Osteoblast (primary cell): ENCODE results near the gene OFD1. TPM values are rescaled to one million over a fixed set of nuclear protein-coding genes. Genes with fewer than 3 reads are reported as not detected.

Source experiments
- DNase-seq: peaks from one replicate; pipeline ENCODE4 v3.0.0; 2011; ENCODE audit warnings: low spot score, mixed read lengths; ENCODE audit not compliant: insufficient read length; ENCODE audit errors: missing footprints
- H2AFZ ChIP-seq: 2 replicates; pipeline ENCODE4 v1.6.0; 2011; ENCODE audit warnings: mild to moderate bottlenecking, low read length
- H3K27ac ChIP-seq: 2 replicates; pipeline ENCODE4 v1.5.1; 2011; ENCODE audit warnings: mild to moderate bottlenecking, low read depth, low read length, moderate library complexity
- H3K27me3 ChIP-seq: 2 replicates; pipeline ENCODE4 v1.6.0; 2012; ENCODE audit warnings: mild to moderate bottlenecking, control low read depth, inconsistent platforms, low read length, moderate library complexity; ENCODE audit not compliant: insufficient read depth
- H3K36me3 ChIP-seq: 2 replicates; pipeline ENCODE4 v1.5.1; 2011; ENCODE audit warnings: mild to moderate bottlenecking, low read length, control low read depth, moderate library complexity; ENCODE audit not compliant: insufficient read depth
- H3K4me1 ChIP-seq: 2 replicates; pipeline ENCODE4 v1.5.1; 2011; ENCODE audit warnings: mild to moderate bottlenecking, low read length, control low read depth, moderate library complexity; ENCODE audit not compliant: insufficient read depth
- H3K4me2 ChIP-seq: 2 replicates; pipeline ENCODE4 v1.6.0; 2011; ENCODE audit warnings: mild to moderate bottlenecking, low read length; ENCODE audit not compliant: insufficient read depth
- H3K4me3 ChIP-seq: fragments of 200-600 bp; sonication (generic); 3 replicates; pipeline ENCODE4 v1.5.1; 2012; ENCODE audit warnings: mild to moderate bottlenecking, low read length, inconsistent platforms; ENCODE audit not compliant: insufficient read depth
- H3K79me2 ChIP-seq: 2 replicates; pipeline ENCODE4 v1.6.0; 2012; ENCODE audit warnings: mild to moderate bottlenecking, low read length, control low read depth, inconsistent platforms; ENCODE audit not compliant: insufficient read depth
- H3K9me3 ChIP-seq: 2 replicates; pipeline ENCODE4 v1.5.1; 2011; ENCODE audit warnings: low read depth, low read length, control low read depth
- H4K20me1 ChIP-seq: 2 replicates; pipeline ENCODE4 v1.6.0; 2012; ENCODE audit warnings: mild to moderate bottlenecking, low read length, control low read depth; ENCODE audit not compliant: insufficient read depth
- CTCF ChIP-seq: IDR thresholded peaks from 2 replicates; pipeline ENCODE4 v1.5.1; 2011; ENCODE audit warnings: mild to moderate bottlenecking, low read depth, low read length, moderate library complexity; ENCODE audit errors: extremely low read depth
- total RNA-seq: library from RNA; depleted of rRNA; stranded (reverse); fragments of >200 nt; gene quantifications from 2 replicates; pipeline ENCODE4 v1.2.3, GENCODE V29; 2012

The OFD1 gene
- total RNA-seq, 1 donor, result 15.9 TPM

GRCh38 chrX:13780868-13781427 is 46.4 kb downstream of the OFD1 start:
- no peaks in the 10 kb centered on the region for H3K9me3 ChIP-seq
- H3K4me2 ChIP-seq, result no peak overlapping the region
- TF ChIP-seq CTCF, result no peak
- peaks cover 8% of the 10 kb centered on the region for H3K27me3 ChIP-seq
- no peaks in the 10 kb centered on the region for H4K20me1 ChIP-seq
- no peak for DNase-seq
- H3K4me1 ChIP-seq, result peaks cover 7% of the 10 kb centered on the region
- no peak overlapping the region for H3K27ac ChIP-seq
- no peak overlapping the region for H3K4me3 ChIP-seq
- H2AFZ ChIP-seq, result no peak overlapping the region
- no peaks in the 10 kb centered on the region for H3K36me3 ChIP-seq
- H3K79me2 ChIP-seq, result no peaks in the 10 kb centered on the region

GRCh38 chrX:13786048-13786447 is 51.5 kb downstream of the OFD1 start:
- no peak overlapping the region for H2AFZ ChIP-seq
- no peak for TF ChIP-seq CTCF
- no peak overlapping the region for H3K4me3 ChIP-seq
- H3K79me2 ChIP-seq, result no peaks in the 10 kb centered on the region
- peaks cover 5% of the 10 kb centered on the region for H3K4me1 ChIP-seq
- H3K27me3 ChIP-seq, result peaks cover 4% of the 10 kb centered on the region
- no peaks in the 10 kb centered on the region for H4K20me1 ChIP-seq
- H3K36me3 ChIP-seq, result no peaks in the 10 kb centered on the region
- no peak for DNase-seq
- H3K9me3 ChIP-seq, result no peaks in the 10 kb centered on the region
- no peak overlapping the region for H3K27ac ChIP-seq
- no peak overlapping the region for H3K4me2 ChIP-seq

- H3K4me1 ChIP-seq, result peaks cover 5% of the 10 kb centered on the region
- H3K36me3 ChIP-seq, result no peaks in the 10 kb centered on the region
- H3K4me2 ChIP-seq, result peak overlapping the region; percentile 5
- H3K4me3 ChIP-seq, result no peak overlapping the region
- no peak overlapping the region for H2AFZ ChIP-seq
- DNase-seq, result no peak
- TF ChIP-seq CTCF, result no peak
- no peaks in the 10 kb centered on the region for H3K27me3 ChIP-seq
- H3K9me3 ChIP-seq, result no peaks in the 10 kb centered on the region
- H3K27ac ChIP-seq, result peak overlapping the region; percentile 3
- no peaks in the 10 kb centered on the region for H4K20me1 ChIP-seq
- H3K79me2 ChIP-seq, result no peaks in the 10 kb centered on the region
These were observed 55.9 kb downstream of the OFD1 start for GRCh38 chrX:13790206-13791131.

GRCh38 chrX:13791145-13791544 is 56.6 kb downstream of the OFD1 start:
- H3K4me1 ChIP-seq, result peaks cover 5% of the 10 kb centered on the region
- peak overlapping the region; percentile 5 for H3K4me2 ChIP-seq
- no peak for DNase-seq
- H2AFZ ChIP-seq, result no peak overlapping the region
- H3K36me3 ChIP-seq, result no peaks in the 10 kb centered on the region
- no peaks in the 10 kb centered on the region for H3K79me2 ChIP-seq
- H3K27ac ChIP-seq, result no peak overlapping the region
- H3K27me3 ChIP-seq, result no peaks in the 10 kb centered on the region
- no peak for TF ChIP-seq CTCF
- H3K9me3 ChIP-seq, result no peaks in the 10 kb centered on the region
- no peak overlapping the region for H3K4me3 ChIP-seq
- no peaks in the 10 kb centered on the region for H4K20me1 ChIP-seq
